ENCODE results near the gene RANBP1. TPM values are rescaled to one million over a fixed set of nuclear protein-coding genes. Genes with fewer than 3 reads are reported as not detected.

Gene RANBP1
- total RNA-seq, 1 experiment from 2014 or later: 509 TPM

DNA sequence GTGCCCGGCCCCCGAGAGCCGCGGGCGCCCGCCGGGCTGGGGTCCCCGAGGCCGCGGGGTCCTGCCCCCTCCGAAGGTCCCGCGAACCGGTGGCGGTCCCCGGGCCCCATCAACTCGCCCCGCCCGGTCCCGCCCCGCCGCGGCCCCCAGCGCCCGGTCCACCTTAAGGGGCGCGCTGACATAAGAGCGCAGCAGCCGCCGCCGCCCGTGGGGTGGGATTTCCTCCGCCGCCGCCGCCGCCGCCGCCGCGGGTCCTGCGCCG lies 15.6 kb downstream of the RANBP1 start, which contains the start of gene ZDHHC8:
Gene ZDHHC8 (plus strand): TSS at position 208 of the 262 bp plus-strand sequence. CDS start 144 bp downstream, outside the sequence.
- peak; percentile 37 for DNase-seq (ENCODE audit: low spot score)
- Histone ChIP-seq H3K9me3 (ENCODE audit: low read depth, low read length, poor library complexity, severe bottlenecking) (no peaks in the 10 kb centered on the region), H3K4me1 (ENCODE audit: insufficient read depth, low read length, poor library complexity, severe bottlenecking) (peaks cover 5% of the 10 kb centered on the region), H3K27me3 (replicated peaks; ENCODE audit: insufficient read depth, low read depth, low read length, poor library complexity) (no peaks in the 10 kb centered on the region), H3K36me3 (ENCODE audit: insufficient read depth, low read length, poor library complexity, severe bottlenecking) (peaks cover 16% of the 10 kb centered on the region), H3K27ac (ENCODE audit: low read depth, low read length, poor library complexity, severe bottlenecking) (peak within 1 kb of the TSS; percentile 87), H3K4me3 (ENCODE audit: low read depth, low read length, poor library complexity, severe bottlenecking) (peak within 1 kb of the TSS; percentile 88)
- no TSS peak for BruUV-seq (replicated peaks)
- TF ChIP-seq, protein P1, sequence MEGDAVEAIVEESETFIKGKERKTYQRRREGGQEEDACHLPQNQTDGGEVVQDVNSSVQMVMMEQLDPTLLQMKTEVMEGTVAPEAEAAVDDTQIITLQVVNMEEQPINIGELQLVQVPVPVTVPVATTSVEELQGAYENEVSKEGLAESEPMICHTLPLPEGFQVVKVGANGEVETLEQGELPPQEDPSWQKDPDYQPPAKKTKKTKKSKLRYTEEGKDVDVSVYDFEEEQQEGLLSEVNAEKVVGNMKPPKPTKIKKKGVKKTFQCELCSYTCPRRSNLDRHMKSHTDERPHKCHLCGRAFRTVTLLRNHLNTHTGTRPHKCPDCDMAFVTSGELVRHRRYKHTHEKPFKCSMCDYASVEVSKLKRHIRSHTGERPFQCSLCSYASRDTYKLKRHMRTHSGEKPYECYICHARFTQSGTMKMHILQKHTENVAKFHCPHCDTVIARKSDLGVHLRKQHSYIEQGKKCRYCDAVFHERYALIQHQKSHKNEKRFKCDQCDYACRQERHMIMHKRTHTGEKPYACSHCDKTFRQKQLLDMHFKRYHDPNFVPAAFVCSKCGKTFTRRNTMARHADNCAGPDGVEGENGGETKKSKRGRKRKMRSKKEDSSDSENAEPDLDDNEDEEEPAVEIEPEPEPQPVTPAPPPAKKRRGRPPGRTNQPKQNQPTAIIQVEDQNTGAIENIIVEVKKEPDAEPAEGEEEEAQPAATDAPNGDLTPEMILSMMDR (conservative IDR thresholded peaks at IDR 0.05; ENCODE audit: low read depth, low read length): no peak
- no peak for TF ChIP-seq EZH2 (IDR thresholded peaks at IDR 0.05; ENCODE audit: borderline replicate concordance, low read depth, low read length, poor library complexity, severe bottlenecking)
- ChIA-PET POLR2A (ENCODE audit: low non-redundant PET) (no interaction called here), CTCF (no interaction called here)
- intact Hi-C loops (cut with micrococcal nuclease; ENCODE audit: unreplicated experiment): no loop called here

DNA sequence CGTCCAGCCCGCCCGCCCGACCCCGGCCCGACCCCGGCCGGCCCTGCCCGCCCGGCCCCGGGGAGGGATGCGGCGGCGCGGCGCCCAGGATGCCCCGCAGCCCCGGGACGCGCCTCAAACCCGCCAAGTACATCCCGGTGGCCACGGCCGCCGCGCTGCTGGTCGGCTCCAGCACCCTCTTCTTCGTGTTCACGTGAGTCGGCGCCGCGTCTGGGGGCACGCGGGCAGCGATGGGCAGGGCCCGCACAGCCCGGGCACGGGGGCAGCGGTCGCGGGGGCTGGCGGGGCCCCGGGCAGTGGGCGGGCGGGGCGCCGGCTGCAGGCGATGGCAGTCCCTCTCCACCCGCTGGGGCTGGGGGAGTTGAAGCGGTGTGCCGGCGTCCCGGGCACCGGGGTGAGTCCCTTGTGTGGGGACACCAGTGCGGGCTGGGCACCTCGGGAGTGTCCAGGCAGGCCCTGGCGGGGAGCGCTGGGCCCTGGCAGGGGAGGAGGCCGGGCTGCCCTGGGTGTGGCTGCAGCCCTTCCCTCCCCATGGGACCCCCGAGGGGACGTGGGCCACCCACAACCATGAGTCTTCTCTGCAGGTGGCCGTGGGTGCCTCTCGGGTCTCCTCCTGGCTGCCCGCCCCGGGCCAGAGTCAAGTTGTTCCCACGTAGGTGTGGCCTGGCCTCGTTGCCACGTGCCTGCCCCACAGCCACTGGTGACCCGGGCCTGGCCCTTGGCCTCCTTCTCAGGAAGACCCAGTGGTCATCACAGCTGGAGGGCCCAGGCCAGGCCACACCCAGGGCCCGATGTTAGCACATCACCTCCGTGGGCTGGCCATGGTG lies 16.2 kb downstream of the RANBP1 start:
- TF ChIP-seq, protein P1 (conservative IDR thresholded peaks at IDR 0.05; ENCODE audit: low read depth, low read length): no peak
- TF ChIP-seq EZH2 (IDR thresholded peaks at IDR 0.05; ENCODE audit: borderline replicate concordance, low read depth, low read length, poor library complexity, severe bottlenecking): no peak
- Histone ChIP-seq H3K9me3 (ENCODE audit: low read depth, low read length, poor library complexity, severe bottlenecking) (no peaks in the 10 kb centered on the region), H3K4me1 (ENCODE audit: insufficient read depth, low read length, poor library complexity, severe bottlenecking) (peaks cover 5% of the 10 kb centered on the region), H3K27ac (ENCODE audit: low read depth, low read length, poor library complexity, severe bottlenecking) (peak overlapping the region; percentile 71), H3K4me3 (ENCODE audit: low read depth, low read length, poor library complexity, severe bottlenecking) (peak overlapping the region; percentile 88), H3K36me3 (ENCODE audit: insufficient read depth, low read length, poor library complexity, severe bottlenecking) (peaks cover 10% of the 10 kb centered on the region), H3K27me3 (replicated peaks; ENCODE audit: insufficient read depth, low read depth, low read length, poor library complexity) (no peaks in the 10 kb centered on the region)
- ChIA-PET POLR2A (ENCODE audit: low non-redundant PET) (no interaction called here), CTCF (no interaction called here)
- no TSS peak for BruUV-seq (replicated peaks)
- intact Hi-C loops (cut with micrococcal nuclease; ENCODE audit: unreplicated experiment): no loop called here
- DNase-seq (ENCODE audit: low spot score): no peak

DNA sequence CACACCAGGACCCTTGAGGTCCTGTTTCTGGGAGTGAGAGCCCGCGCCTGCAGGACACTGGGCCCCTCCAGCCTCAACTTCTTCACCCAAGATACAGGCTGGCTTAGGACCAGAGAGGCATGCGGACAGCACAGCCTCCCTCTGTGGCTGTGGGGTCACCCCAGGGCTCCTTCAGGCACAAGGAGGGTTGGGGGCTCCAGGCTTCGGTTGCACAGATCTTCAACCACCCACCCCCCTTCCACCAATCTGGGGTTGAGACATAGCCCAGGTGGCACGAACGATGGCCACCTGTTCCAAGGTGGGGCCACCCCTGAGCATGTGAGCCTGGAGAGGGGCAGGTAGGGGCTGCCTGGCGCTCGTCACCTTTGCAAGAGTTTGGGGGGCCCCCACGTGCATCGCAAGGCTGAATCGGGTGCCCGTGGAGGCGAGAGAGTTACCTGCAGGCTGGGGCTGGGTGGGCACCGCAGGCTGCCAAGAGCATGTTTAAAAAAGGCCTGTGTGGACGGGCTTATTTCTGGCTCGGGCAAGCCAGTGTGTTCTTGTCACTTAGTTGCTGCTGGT lies 16.9 kb downstream of the RANBP1 start:
- intact Hi-C loops (cut with micrococcal nuclease; ENCODE audit: unreplicated experiment): no loop called here
- Histone ChIP-seq H3K4me3 (ENCODE audit: low read depth, low read length, poor library complexity, severe bottlenecking) (peak overlapping the region; percentile 88), H3K4me1 (ENCODE audit: insufficient read depth, low read length, poor library complexity, severe bottlenecking) (peaks cover 5% of the 10 kb centered on the region), H3K36me3 (ENCODE audit: insufficient read depth, low read length, poor library complexity, severe bottlenecking) (peaks cover 4% of the 10 kb centered on the region), H3K9me3 (ENCODE audit: low read depth, low read length, poor library complexity, severe bottlenecking) (no peaks in the 10 kb centered on the region), H3K27me3 (replicated peaks; ENCODE audit: insufficient read depth, low read depth, low read length, poor library complexity) (no peaks in the 10 kb centered on the region), H3K27ac (ENCODE audit: low read depth, low read length, poor library complexity, severe bottlenecking) (peak overlapping the region; percentile 71)
- ChIA-PET POLR2A (ENCODE audit: low non-redundant PET) (no interaction called here), CTCF (no interaction called here)
- BruUV-seq (replicated peaks): no TSS peak
- no peak for DNase-seq (ENCODE audit: low spot score)
- TF ChIP-seq, protein P1 (conservative IDR thresholded peaks at IDR 0.05; ENCODE audit: low read depth, low read length): no peak
- TF ChIP-seq EZH2 (IDR thresholded peaks at IDR 0.05; ENCODE audit: borderline replicate concordance, low read depth, low read length, poor library complexity, severe bottlenecking): no peak

All from A673 (cell line).